RWPE1 (cell line): ENCODE measurements around the gene ROR2.

ENCODE experiments used
- CTCF ChIA-PET: fragments of 350-600 bp; sonication (Branson Sonifier 250); formaldehyde crosslinking; extraction: SDS; loops from one replicate; lab custom pipeline; 2021; lab: Yijun Ruan, JAX
- POLR2A ChIA-PET: fragments of 400-600 bp; formaldehyde crosslinking; extraction: SDS; loops from one replicate; lab custom pipeline; 2020; ENCODE audit warnings: antibody characterized with exemption; ENCODE audit not compliant: low non-redundant PET; lab: Yijun Ruan, JAX
- DNase-seq: peaks from one replicate; pipeline ENCODE4 v3.0.0; 2012; ENCODE audit warnings: low spot score
- H3K27ac ChIP-seq: fragments of 450-650 bp; 2 replicates; pipeline ENCODE4 v1.5.1; 2017
- CTCF ChIP-seq: fragments of 450-650 bp; conservative IDR thresholded peaks from 2 replicates; pipeline ENCODE4 v1.5.1; 2017; ENCODE audit warnings: low read depth, mild to moderate bottlenecking

Gene ROR2

GRCh38 chr9:91784673-91785446 lies 165.2 kb downstream of the ROR2 start:
- no peak overlapping the region for H3K27ac ChIP-seq
- POLR2A ChIA-PET, result no interaction called here
- CTCF ChIA-PET, result no interaction called here
- no peak for TF ChIP-seq CTCF
- DNase-seq, result no peak

GRCh38 chr9:91783876-91784672 lies 166.0 kb downstream of the ROR2 start:
- POLR2A ChIA-PET, result no interaction called here
- no peak for TF ChIP-seq CTCF
- CTCF ChIA-PET, result no interaction called here
- H3K27ac ChIP-seq, result no peak overlapping the region
- DNase-seq, result no peak

- no peak for DNase-seq
- no peak overlapping the region for H3K27ac ChIP-seq
- CTCF ChIA-PET, result no interaction called here
- TF ChIP-seq CTCF, result no peak
- POLR2A ChIA-PET, result no interaction called here
Observed at GRCh38 chr9:91783411-91783810, 166.6 kb downstream of the ROR2 start.

- ChIA-PET POLR2A (no interaction called here), CTCF (interaction anchor here (0.6 kb wide), 1 partner anchor 356 kb away, joined by 5 read pairs; no protein-coding TSS in a partner anchor)
- no peak for TF ChIP-seq CTCF
- H3K27ac ChIP-seq, result no peak overlapping the region
- no peak for DNase-seq
Observed at GRCh38 chr9:91782708-91783214, 167.3 kb downstream of the ROR2 start.

- ChIA-PET POLR2A (no interaction called here), CTCF (interaction anchor here (0.6 kb wide), 1 partner anchor 30 kb away, joined by 3 read pairs; no protein-coding TSS in a partner anchor)
- TF ChIP-seq CTCF, result no peak
- no peak for DNase-seq
- H3K27ac ChIP-seq, result no peak overlapping the region
Observed at GRCh38 chr9:91781906-91782305, 168.1 kb downstream of the ROR2 start.

GRCh38 chr9:91781116-91781515 lies 168.9 kb downstream of the ROR2 start:
- ChIA-PET CTCF (no interaction called here), POLR2A (no interaction called here)
- no peak for TF ChIP-seq CTCF
- no peak overlapping the region for H3K27ac ChIP-seq
- no peak for DNase-seq
